ENCODE results near the gene APLF.

The APLF gene, protein sequence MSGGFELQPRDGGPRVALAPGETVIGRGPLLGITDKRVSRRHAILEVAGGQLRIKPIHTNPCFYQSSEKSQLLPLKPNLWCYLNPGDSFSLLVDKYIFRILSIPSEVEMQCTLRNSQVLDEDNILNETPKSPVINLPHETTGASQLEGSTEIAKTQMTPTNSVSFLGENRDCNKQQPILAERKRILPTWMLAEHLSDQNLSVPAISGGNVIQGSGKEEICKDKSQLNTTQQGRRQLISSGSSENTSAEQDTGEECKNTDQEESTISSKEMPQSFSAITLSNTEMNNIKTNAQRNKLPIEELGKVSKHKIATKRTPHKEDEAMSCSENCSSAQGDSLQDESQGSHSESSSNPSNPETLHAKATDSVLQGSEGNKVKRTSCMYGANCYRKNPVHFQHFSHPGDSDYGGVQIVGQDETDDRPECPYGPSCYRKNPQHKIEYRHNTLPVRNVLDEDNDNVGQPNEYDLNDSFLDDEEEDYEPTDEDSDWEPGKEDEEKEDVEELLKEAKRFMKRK

DNA sequence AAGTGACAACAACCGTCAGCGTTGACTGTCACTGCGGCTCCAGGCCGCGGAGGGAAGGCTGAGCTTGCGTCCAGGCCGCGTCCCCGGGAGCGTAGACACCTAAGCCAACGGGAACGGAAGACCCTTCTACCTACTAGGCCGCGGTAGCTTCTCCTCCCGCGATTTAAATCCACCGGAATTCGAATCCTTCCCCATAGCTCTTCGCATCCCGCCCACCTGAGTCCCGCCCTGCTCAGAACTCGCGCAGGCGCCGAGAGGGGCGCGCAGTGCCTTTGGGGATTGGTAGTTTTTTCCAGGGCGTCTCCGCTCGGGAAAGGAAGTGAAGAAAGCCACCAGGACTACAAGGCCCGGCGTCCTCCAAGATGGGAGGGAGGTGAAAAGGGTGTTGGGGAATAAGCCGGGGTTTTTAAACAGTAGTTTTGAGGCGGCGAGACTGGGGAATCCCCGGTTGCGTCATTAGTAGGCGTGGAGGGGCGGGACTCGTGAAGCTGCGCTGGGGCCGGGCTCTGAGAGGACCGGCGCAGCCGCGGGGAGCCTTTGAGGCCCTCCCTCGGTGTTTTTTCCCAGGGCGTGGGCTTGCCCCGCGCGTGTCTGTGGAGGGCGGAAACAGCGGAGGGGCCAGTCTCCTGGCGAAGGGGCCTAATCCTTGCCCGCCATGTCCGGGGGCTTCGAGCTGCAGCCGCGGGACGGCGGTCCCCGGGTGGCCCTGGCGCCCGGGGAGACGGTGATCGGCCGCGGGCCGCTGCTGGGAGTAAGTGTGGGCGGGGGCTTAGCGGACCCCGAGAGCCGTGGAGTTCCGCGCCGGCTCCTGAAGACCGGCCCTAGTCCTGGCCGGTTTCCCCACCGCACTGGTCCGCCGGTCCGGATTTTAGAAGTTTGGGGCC, at the start of gene APLF, which contains the start of gene FBXO48:
APLF (plus strand) TSS at position 509 of the 884 bp plus-strand sequence; CDS start at position 656, 147 bp downstream.
FBXO48 (minus strand) TSS at position 218 of the 884 bp plus-strand sequence. CDS start 2,149 bp downstream, outside the sequence.
- H3K4me3 ChIP-seq (ENCODE audit: low read depth, low read length): peak within 1 kb of the TSS; percentile 99
- TF ChIP-seq, protein P1, sequence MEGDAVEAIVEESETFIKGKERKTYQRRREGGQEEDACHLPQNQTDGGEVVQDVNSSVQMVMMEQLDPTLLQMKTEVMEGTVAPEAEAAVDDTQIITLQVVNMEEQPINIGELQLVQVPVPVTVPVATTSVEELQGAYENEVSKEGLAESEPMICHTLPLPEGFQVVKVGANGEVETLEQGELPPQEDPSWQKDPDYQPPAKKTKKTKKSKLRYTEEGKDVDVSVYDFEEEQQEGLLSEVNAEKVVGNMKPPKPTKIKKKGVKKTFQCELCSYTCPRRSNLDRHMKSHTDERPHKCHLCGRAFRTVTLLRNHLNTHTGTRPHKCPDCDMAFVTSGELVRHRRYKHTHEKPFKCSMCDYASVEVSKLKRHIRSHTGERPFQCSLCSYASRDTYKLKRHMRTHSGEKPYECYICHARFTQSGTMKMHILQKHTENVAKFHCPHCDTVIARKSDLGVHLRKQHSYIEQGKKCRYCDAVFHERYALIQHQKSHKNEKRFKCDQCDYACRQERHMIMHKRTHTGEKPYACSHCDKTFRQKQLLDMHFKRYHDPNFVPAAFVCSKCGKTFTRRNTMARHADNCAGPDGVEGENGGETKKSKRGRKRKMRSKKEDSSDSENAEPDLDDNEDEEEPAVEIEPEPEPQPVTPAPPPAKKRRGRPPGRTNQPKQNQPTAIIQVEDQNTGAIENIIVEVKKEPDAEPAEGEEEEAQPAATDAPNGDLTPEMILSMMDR (IDR thresholded peaks at IDR 0.05; ENCODE audit: low read depth, low read length): no peak

DNA sequence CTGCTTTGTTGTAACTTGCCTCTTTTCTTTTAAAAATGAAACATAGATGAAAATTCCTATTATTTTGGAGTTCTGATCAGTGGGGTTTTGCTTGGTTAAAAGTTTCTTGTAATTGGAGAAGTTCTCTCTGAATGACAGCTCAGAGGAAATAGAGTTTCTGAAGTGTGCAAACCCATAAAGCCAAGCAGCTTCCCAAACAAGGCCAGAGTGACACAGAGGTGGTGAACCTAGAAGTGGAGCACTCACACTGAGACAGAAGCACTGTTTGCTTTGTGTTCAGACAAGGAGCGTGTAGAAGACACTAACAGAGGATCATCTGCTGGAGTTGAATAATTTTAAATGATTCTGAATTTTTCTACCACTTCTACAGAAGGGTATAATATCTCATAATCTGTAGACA, 49.5 kb upstream of the APLF start:
- H3K4me3 ChIP-seq (ENCODE audit: low read depth, low read length): no peak overlapping the region
- TF ChIP-seq, protein P1 (IDR thresholded peaks at IDR 0.05; ENCODE audit: low read depth, low read length): no peak

DNA sequence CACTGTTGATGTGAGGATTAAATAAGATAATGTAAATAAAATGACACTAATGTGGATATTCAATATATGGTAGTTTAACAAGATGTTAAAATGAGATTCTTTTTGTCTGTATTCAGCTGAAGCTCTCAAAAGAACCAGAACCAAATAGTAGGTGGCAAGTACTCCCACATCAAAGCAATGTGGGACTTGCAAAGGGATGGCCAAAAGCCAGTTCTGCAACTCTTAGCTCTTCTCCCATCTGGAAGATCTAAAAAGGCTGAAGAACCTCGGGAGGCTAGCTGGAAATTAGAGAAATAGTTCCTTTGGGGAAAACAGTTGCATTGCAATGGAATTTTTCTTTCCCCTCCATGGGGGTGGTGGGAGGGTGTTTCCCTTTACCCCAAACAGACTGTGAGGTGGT, 49.0 kb upstream of the APLF start:
- H3K4me3 ChIP-seq (ENCODE audit: low read depth, low read length): no peak overlapping the region
- TF ChIP-seq, protein P1 (IDR thresholded peaks at IDR 0.05; ENCODE audit: low read depth, low read length): no peak

DNA sequence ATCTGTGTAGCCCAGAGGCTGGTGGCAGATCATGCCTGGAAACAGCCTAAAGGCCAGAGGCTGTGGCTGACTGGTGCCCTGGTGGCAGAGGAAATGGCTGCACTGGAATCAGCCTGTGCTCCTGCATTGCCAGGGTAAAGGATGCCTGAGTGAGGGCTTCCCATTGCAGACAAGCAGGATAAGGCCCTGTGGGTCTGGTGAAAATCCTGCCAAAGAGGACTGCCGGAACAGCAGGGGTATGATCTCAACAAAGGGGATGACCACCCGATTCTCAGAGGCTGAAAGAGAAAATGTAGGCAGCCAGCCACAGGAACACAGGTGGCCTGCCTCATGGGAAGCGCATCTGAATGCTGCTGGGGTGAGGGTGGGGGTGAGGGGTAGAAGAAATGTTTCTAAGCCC, 48.5 kb upstream of the APLF start:
- TF ChIP-seq, protein P1 (IDR thresholded peaks at IDR 0.05; ENCODE audit: low read depth, low read length): no peak
- no peak overlapping the region for H3K4me3 ChIP-seq (ENCODE audit: low read depth, low read length)

DNA sequence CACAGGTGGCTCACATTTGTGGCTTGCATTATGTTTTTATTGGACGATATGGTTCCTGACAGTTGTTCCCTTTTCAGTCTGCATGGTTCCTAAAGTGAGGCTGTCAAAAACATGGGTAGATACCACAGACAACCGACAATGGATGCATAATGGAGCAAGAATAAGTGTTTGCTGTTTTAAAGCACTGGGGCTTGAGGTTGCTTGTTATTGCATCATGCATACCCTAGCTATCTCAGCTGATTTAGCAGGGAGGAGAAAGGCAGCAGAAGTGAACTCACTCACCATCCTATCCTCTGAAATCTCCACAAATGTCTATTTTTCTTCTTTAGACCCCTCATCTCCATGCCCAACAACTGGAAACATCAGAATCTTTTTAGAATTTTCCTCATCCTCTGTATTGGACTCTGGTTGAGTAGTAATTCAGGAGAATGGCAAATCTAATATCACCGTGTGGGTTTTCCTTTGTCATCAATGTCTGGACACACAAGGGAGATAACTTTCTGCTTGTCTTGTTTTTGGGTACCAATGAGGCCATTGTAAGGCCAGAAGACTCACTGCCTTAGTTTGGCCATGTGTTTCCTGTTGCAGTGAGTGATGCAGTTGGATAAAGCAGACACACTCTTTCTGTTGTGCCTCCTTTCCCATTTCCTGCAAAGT, 47.0 kb upstream of the APLF start:
- H3K4me3 ChIP-seq (ENCODE audit: low read depth, low read length): no peak overlapping the region
- TF ChIP-seq, protein P1 (IDR thresholded peaks at IDR 0.05; ENCODE audit: low read depth, low read length): no peak

DNA sequence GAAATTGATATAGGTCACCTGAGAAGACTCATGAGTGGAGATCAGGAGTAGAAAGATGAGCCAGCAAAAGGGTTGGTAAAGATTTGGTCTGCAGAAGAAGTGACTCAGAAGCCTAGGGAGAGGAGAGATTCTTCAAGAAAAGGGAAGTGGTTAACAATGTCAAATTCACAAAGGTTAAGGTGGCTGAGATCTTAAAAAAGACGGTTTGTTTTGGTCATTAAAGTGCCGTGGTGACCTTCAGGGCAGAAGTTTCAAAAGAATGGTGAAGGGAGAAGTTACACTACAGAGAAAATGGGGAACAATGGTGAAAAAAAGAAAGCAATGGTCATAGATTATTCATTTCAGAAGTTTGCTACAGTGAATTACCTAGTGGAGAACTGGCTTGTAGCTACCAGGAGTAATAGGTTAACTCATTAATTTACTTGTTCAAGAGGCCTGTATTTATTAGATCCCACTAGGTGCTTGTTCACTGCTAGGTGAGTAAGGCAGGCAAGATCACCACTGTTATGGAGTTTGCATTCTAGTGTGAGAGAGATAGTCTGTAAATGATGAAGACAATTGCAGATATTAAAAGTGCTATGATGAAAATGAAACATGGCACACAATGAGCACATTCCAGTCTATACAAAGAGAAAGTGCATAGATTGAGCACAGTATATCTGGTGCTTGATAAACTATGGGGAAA, 43.3 kb upstream of the APLF start:
- H3K4me3 ChIP-seq (ENCODE audit: low read depth, low read length): no peak overlapping the region
- TF ChIP-seq, protein P1 (IDR thresholded peaks at IDR 0.05; ENCODE audit: low read depth, low read length): no peak

All from WI38 (cell line).